Sigmoid colon (tissue), 7 donors: ENCODE results near the gene CMKLR1. TPM values are rescaled to one million over a fixed set of nuclear protein-coding genes. Genes with fewer than 3 reads are reported as not detected.

Source experiments
- DNase-seq: peaks from one replicate; pipeline ENCODE4 v3.0.0-alpha.2; 2019
- H3K27ac ChIP-seq, 4 donors: fragments of 200-600 bp; sonication (generic); one replicate each; pipeline ENCODE4 v1.5.1; 2016 to 2019; ENCODE audit warnings: mild to moderate bottlenecking in 1 of 4
- H3K27me3 ChIP-seq, 3 donors: fragments of 200-600 bp; sonication (generic); one replicate each; pipeline ENCODE4 v1.5.1; 2019; ENCODE audit warnings: mild to moderate bottlenecking in 1 of 3
- H3K36me3 ChIP-seq, 4 donors: fragments of 200-600 bp; sonication (generic); one replicate each; pipeline ENCODE4 v1.5.1; 2016 to 2019
- H3K4me1 ChIP-seq, 4 donors: fragments of 200-600 bp; sonication (generic); one replicate each; pipeline ENCODE4 v1.5.1; 2017 to 2019
- H3K4me3 ChIP-seq, 4 donors: fragments of 200-600 bp; sonication (generic); one replicate each; pipeline ENCODE4 v1.5.1; 2017 to 2019; ENCODE audit warnings: mild to moderate bottlenecking in 2 of 4, moderate library complexity in 1 of 4
- H3K9me3 ChIP-seq, 4 donors: fragments of 200-600 bp in 3 of 4; sonication (generic) in 3 of 4; one replicate each; pipeline versions ENCODE4 v1.5.1 to v1.6.1; 2013 to 2019
- CTCF ChIP-seq, 4 experiments: fragments of 450-650 bp in 3 of 4; fragments of 200-600 bp in 1 of 4; IDR thresholded peaks; one replicate each; pipeline ENCODE4 v1.5.1; 2016 to 2019; ENCODE audit warnings: antibody characterized with exemption in 4 of 4, mild to moderate bottlenecking in 3 of 4, moderate library complexity in 2 of 4
- EP300 ChIP-seq, 4 donors: sonication (generic); formaldehyde crosslinking; IDR thresholded peaks; one replicate each; pipeline ENCODE4 v1.6.1; 2017; ENCODE audit warnings: antibody characterized with exemption in 4 of 4
- POLR2A ChIP-seq, 2 donors: fragments of 450-650 bp; IDR thresholded peaks; one replicate each; pipeline ENCODE4 v1.6.1; 2016; ENCODE audit warnings: antibody characterized with exemption in 2 of 2, mild to moderate bottlenecking in 2 of 2, moderate library complexity in 2 of 2
- POLR2AphosphoS5 ChIP-seq, 4 donors: sonication (generic); formaldehyde crosslinking; IDR thresholded peaks; one replicate each; pipeline ENCODE4 v1.6.1; 2017; ENCODE audit warnings: antibody characterized with exemption in 4 of 4
- WGBS, 2 donors: extraction: QIAGEN DNeasy Blood & Tissue Kit; methylation state at CpG; one replicate each; pipeline ENCODE4 v1.1.7; 2013; 5-methylcytosine and 5-hydroxymethylcytosine counted together
- intact Hi-C: fragments of 100-400 bp; cut with DNase I; formaldehyde crosslinking; loops from one replicate; pipeline ENCODE4 v1.15.1; 2023
- polyA plus RNA-seq, 3 donors: library from polyadenylated mRNA; stranded (reverse); fragments of 200-250 nt; gene quantifications; one replicate each; pipeline ENCODE4 v1.2.3, GENCODE V29; 2013
- total RNA-seq, 4 donors: library from RNA; depleted of rRNA; stranded (reverse); fragments of >200 nt; gene quantifications; one replicate each; pipeline ENCODE4 v1.1.0, GENCODE V29; 2016
- donor health status: healthy with polysubstance abuse.
- donor health status: Bipolar disorder and iron deficiency.
- donor health status: healthy.

The CMKLR1 gene
- total and polyA plus RNA-seq, 7 donors = 3.0 to 14.8 (median 10.0) TPM

GRCh38 chr12:108322998-108323397, 16.1 kb downstream of the CMKLR1 start:
- no peak for DNase-seq
- no peaks in the 10 kb centered on the region for H3K36me3 ChIP-seq
- H3K27me3 ChIP-seq = peaks cover 0 to 4% (median 0%) of the 10 kb centered on the region in 3 donors
- H3K9me3 ChIP-seq = no peaks in the 10 kb centered on the region
- no peak overlapping the region for H3K4me3 ChIP-seq
- intact Hi-C loops = no loop called here
- H3K27ac ChIP-seq = no peak overlapping the region
- no peaks in the 10 kb centered on the region for H3K4me1 ChIP-seq
- no peak for TF ChIP-seq POLR2AphosphoS5 (IDR thresholded peaks at IDR 0.05)
- TF ChIP-seq POLR2A (IDR thresholded peaks at IDR 0.05) = no peak
- no peak for TF ChIP-seq CTCF (IDR thresholded peaks at IDR 0.05)
- no peak for TF ChIP-seq EP300 (IDR thresholded peaks at IDR 0.05)
- 54 to 79% methylated on average over 2 of the region's 2 CpGs for WGBS, 2 donors

GRCh38 chr12:108321688-108322087, 17.4 kb downstream of the CMKLR1 start:
- no peaks in the 10 kb centered on the region for H3K36me3 ChIP-seq
- peaks cover 0 to 1% (median 0%) of the 10 kb centered on the region in 4 donors for H3K4me1 ChIP-seq
- no peak overlapping the region for H3K27ac ChIP-seq
- no peaks in the 10 kb centered on the region for H3K9me3 ChIP-seq
- DNase-seq = no peak
- intact Hi-C loops = no loop called here
- no peak for TF ChIP-seq CTCF (IDR thresholded peaks at IDR 0.05)
- no peak for TF ChIP-seq EP300 (IDR thresholded peaks at IDR 0.05)
- TF ChIP-seq POLR2A (IDR thresholded peaks at IDR 0.05) = no peak
- TF ChIP-seq POLR2AphosphoS5 (IDR thresholded peaks at IDR 0.05) = no peak
- no peak overlapping the region for H3K4me3 ChIP-seq
- peaks cover 0 to 4% (median 0%) of the 10 kb centered on the region in 3 donors for H3K27me3 ChIP-seq

- peaks cover 0 to 11% (median 2%) of the 10 kb centered on the region in 4 donors for H3K4me1 ChIP-seq
- WGBS, 2 donors = 27 to 32% methylated on average over 4 of the region's 4 CpGs
- no peak overlapping the region for H3K4me3 ChIP-seq
- H3K36me3 ChIP-seq = no peaks in the 10 kb centered on the region
- TF ChIP-seq POLR2A (IDR thresholded peaks at IDR 0.05) (no peak), CTCF (IDR thresholded peaks at IDR 0.05) (no peak), EP300 (IDR thresholded peaks at IDR 0.05) (no peak), POLR2AphosphoS5 (IDR thresholded peaks at IDR 0.05) (no peak)
- H3K9me3 ChIP-seq = no peaks in the 10 kb centered on the region
- DNase-seq = no peak
- intact Hi-C loops = no loop called here
- H3K27me3 ChIP-seq = peaks cover 0 to 4% (median 0%) of the 10 kb centered on the region in 3 donors
- H3K27ac ChIP-seq = no peak overlapping the region
Observed at GRCh38 chr12:108320507-108321293, 18.4 kb downstream of the CMKLR1 start.

- WGBS, 2 donors = 68 to 88% methylated on average over 2 of the region's 2 CpGs
- no peak for DNase-seq
- Histone ChIP-seq H3K27ac (no peak overlapping the region), H3K36me3 (no peaks in the 10 kb centered on the region), H3K9me3 (no peaks in the 10 kb centered on the region), H3K27me3 (peaks cover 0 to 4% (median 0%) of the 10 kb centered on the region in 3 donors), H3K4me3 (no peak overlapping the region), H3K4me1 (peaks cover 0 to 14% (median 2%) of the 10 kb centered on the region in 4 donors)
- no peak for TF ChIP-seq EP300 (IDR thresholded peaks at IDR 0.05)
- TF ChIP-seq POLR2AphosphoS5 (IDR thresholded peaks at IDR 0.05) = no peak
- no peak for TF ChIP-seq CTCF (IDR thresholded peaks at IDR 0.05)
- intact Hi-C loops = no loop called here
Observed at GRCh38 chr12:108319277-108320234, 19.6 kb downstream of the CMKLR1 start.
